ENCODE results near the gene IL18RAP. TPM values are rescaled to one million over a fixed set of nuclear protein-coding genes. Genes with fewer than 3 reads are reported as not detected.

The IL18RAP gene
- total and polyA plus RNA-seq, 8 donors: 0.50 to 33.3 (median 1.8) TPM; not detected in 1

GRCh38 chr2:102455061-102455670 is 32.2 kb downstream of the IL18RAP start:
- TF ChIP-seq POLR2A (IDR thresholded peaks at IDR 0.05) (no peak), POLR2AphosphoS5 (IDR thresholded peaks at IDR 0.05) (no peak), EP300 (IDR thresholded peaks at IDR 0.05) (no peak), CTCF (IDR thresholded peaks at IDR 0.05) (no peak)
- Histone ChIP-seq H3K9me3 (no peaks in the 10 kb centered on the region), H3K4me1 (peaks cover 0 to 13% (median 3%) of the 10 kb centered on the region in 4 donors), H3K4me3 (no peak overlapping the region), H3K27me3 (no peaks in the 10 kb centered on the region), H3K27ac (peak overlapping the region in 2 of 5 donors; percentile 27 to 83), H3K36me3 (no peaks in the 10 kb centered on the region)
- WGBS, 5 donors: 29 to 55% (median 39%) methylated on average over 2 of the region's 2 CpGs
- DNase-seq: peak in 1 of 2 donors; percentile 10
- intact Hi-C loops (cut with DNase I; ENCODE audit: low total_unique reads): no loop called here

- no peak for DNase-seq
- Histone ChIP-seq H3K4me1 (no peaks in the 10 kb centered on the region), H3K27ac (no peak overlapping the region), H3K36me3 (no peaks in the 10 kb centered on the region), H3K4me3 (no peak overlapping the region), H3K27me3 (no peaks in the 10 kb centered on the region), H3K9me3 (no peaks in the 10 kb centered on the region)
- intact Hi-C loops (cut with DNase I; ENCODE audit: low total_unique reads): no loop called here
- 58 to 85% (median 79%) methylated on average over 1 of the region's 1 CpG for WGBS, 5 donors
- TF ChIP-seq POLR2A (IDR thresholded peaks at IDR 0.05): no peak
- no peak for TF ChIP-seq CTCF (IDR thresholded peaks at IDR 0.05)
- TF ChIP-seq EP300 (IDR thresholded peaks at IDR 0.05): no peak
- no peak for TF ChIP-seq POLR2AphosphoS5 (IDR thresholded peaks at IDR 0.05)
Observed at GRCh38 chr2:102460467-102460866, 37.5 kb downstream of the IL18RAP start.

- H3K4me3 ChIP-seq: no peak overlapping the region
- intact Hi-C loops (cut with DNase I; ENCODE audit: low total_unique reads): no loop called here
- H3K4me1 ChIP-seq: no peaks in the 10 kb centered on the region
- DNase-seq: no peak
- WGBS, 5 donors: 85 to 92% (median 89%) methylated on average over 6 of the region's 6 CpGs
- no peak overlapping the region for H3K27ac ChIP-seq
- no peaks in the 10 kb centered on the region for H3K9me3 ChIP-seq
- TF ChIP-seq POLR2A (IDR thresholded peaks at IDR 0.05) (no peak), EP300 (IDR thresholded peaks at IDR 0.05) (no peak), CTCF (IDR thresholded peaks at IDR 0.05) (no peak), POLR2AphosphoS5 (IDR thresholded peaks at IDR 0.05) (no peak)
- no peaks in the 10 kb centered on the region for H3K36me3 ChIP-seq
- no peaks in the 10 kb centered on the region for H3K27me3 ChIP-seq
Observed at GRCh38 chr2:102461188-102461587, 38.2 kb downstream of the IL18RAP start.

GRCh38 chr2:102463160-102463559 is 40.2 kb downstream of the IL18RAP start:
- no peak for TF ChIP-seq CTCF (IDR thresholded peaks at IDR 0.05)
- no peak for TF ChIP-seq POLR2AphosphoS5 (IDR thresholded peaks at IDR 0.05)
- no peak for TF ChIP-seq EP300 (IDR thresholded peaks at IDR 0.05)
- TF ChIP-seq POLR2A (IDR thresholded peaks at IDR 0.05): no peak
- no peak overlapping the region for H3K4me3 ChIP-seq
- WGBS, 5 donors: 88 to 93% (median 89%) methylated on average over 5 of the region's 5 CpGs
- DNase-seq: no peak
- H3K4me1 ChIP-seq: no peaks in the 10 kb centered on the region
- H3K36me3 ChIP-seq: no peaks in the 10 kb centered on the region
- no peak overlapping the region for H3K27ac ChIP-seq
- H3K9me3 ChIP-seq: peaks cover 0 to 3% (median 0%) of the 10 kb centered on the region in 4 donors
- intact Hi-C loops (cut with DNase I; ENCODE audit: low total_unique reads): no loop called here
- H3K27me3 ChIP-seq: no peaks in the 10 kb centered on the region
